Mucosa of stomach (tissue), 1 donor: ENCODE results near the gene SMIM45.

Experiments used
- H3K27me3 ChIP-seq: one replicate; pipeline ENCODE4 v1.7.0; 2013; ENCODE audit warnings: mild to moderate bottlenecking, low read length; ENCODE audit not compliant: control insufficient read depth, insufficient read depth
- H3K36me3 ChIP-seq: one replicate; pipeline ENCODE4 v1.7.0; 2013; ENCODE audit warnings: low read length; ENCODE audit not compliant: control insufficient read depth, insufficient read depth
- H3K4me1 ChIP-seq: one replicate; pipeline ENCODE4 v1.7.0; 2013; ENCODE audit warnings: mild to moderate bottlenecking, low read length; ENCODE audit not compliant: control insufficient read depth, insufficient read depth
- H3K4me3 ChIP-seq: one replicate; pipeline ENCODE4 v1.7.0; 2013; ENCODE audit warnings: low read length
- H3K9ac ChIP-seq: one replicate; pipeline ENCODE4 v1.7.0; 2013; ENCODE audit warnings: mild to moderate bottlenecking, low read length, moderate library complexity
- H3K9me3 ChIP-seq: one replicate; pipeline ENCODE4 v1.7.0; 2013; ENCODE audit warnings: mild to moderate bottlenecking, low read length, moderate library complexity; ENCODE audit not compliant: control insufficient read depth
- donor health status: Pancreatic carcinoma.

The SMIM45 gene

GRCh38 chr22:41987276-41987675, 35.3 kb downstream of the SMIM45 start:
- Histone ChIP-seq H3K4me3 (no peak overlapping the region), H3K36me3 (no peaks in the 10 kb centered on the region), H3K9me3 (no peaks in the 10 kb centered on the region), H3K27me3 (no peaks in the 10 kb centered on the region), H3K9ac (no peak overlapping the region), H3K4me1 (no peaks in the 10 kb centered on the region)

- H3K4me1 ChIP-seq: no peaks in the 10 kb centered on the region
- no peaks in the 10 kb centered on the region for H3K36me3 ChIP-seq
- H3K27me3 ChIP-seq: no peaks in the 10 kb centered on the region
- no peak overlapping the region for H3K9ac ChIP-seq
- H3K9me3 ChIP-seq: no peaks in the 10 kb centered on the region
- H3K4me3 ChIP-seq: no peak overlapping the region
Measured at GRCh38 chr22:41989246-41989645, 37.3 kb downstream of the SMIM45 start.

- Histone ChIP-seq H3K4me3 (no peak overlapping the region), H3K4me1 (no peaks in the 10 kb centered on the region), H3K9me3 (no peaks in the 10 kb centered on the region), H3K9ac (no peak overlapping the region), H3K36me3 (no peaks in the 10 kb centered on the region), H3K27me3 (no peaks in the 10 kb centered on the region)
Measured at GRCh38 chr22:41991111-41991510, 39.2 kb downstream of the SMIM45 start.

GRCh38 chr22:41992496-41992895, 40.5 kb downstream of the SMIM45 start:
- no peaks in the 10 kb centered on the region for H3K9me3 ChIP-seq
- no peaks in the 10 kb centered on the region for H3K4me1 ChIP-seq
- H3K27me3 ChIP-seq: no peaks in the 10 kb centered on the region
- no peaks in the 10 kb centered on the region for H3K36me3 ChIP-seq
- H3K9ac ChIP-seq: no peak overlapping the region
- no peak overlapping the region for H3K4me3 ChIP-seq

GRCh38 chr22:41995211-41995610, 43.3 kb downstream of the SMIM45 start:
- Histone ChIP-seq H3K9me3 (no peaks in the 10 kb centered on the region), H3K9ac (no peak overlapping the region), H3K27me3 (no peaks in the 10 kb centered on the region), H3K4me1 (no peaks in the 10 kb centered on the region), H3K4me3 (no peak overlapping the region), H3K36me3 (no peaks in the 10 kb centered on the region)

- Histone ChIP-seq H3K4me3 (no peak overlapping the region), H3K9ac (no peak overlapping the region)
Measured at GRCh38 chr22:41996826-41997225, 44.9 kb downstream of the SMIM45 start.

GRCh38 chr22:41998361-41999261, 46.7 kb downstream of the SMIM45 start, which contains the start of gene WBP2NL:
TSS of gene WBP2NL (plus strand) at chr22:41998788. CDS start at chr22:41998819, 31 bp downstream.
- Histone ChIP-seq H3K36me3 (no peaks in the 10 kb centered on the region), H3K9ac (peak within 1 kb of the TSS; percentile 46), H3K9me3 (no peaks in the 10 kb centered on the region), H3K4me3 (peak within 1 kb of the TSS; percentile 12), H3K27me3 (no peaks in the 10 kb centered on the region), H3K4me1 (no peaks in the 10 kb centered on the region)

More at GRCh38 chr22:41996826-41997225, 44.9 kb downstream of the SMIM45 start:
- Histone ChIP-seq H3K27me3 (no peaks in the 10 kb centered on the region), H3K9me3 (no peaks in the 10 kb centered on the region), H3K36me3 (no peaks in the 10 kb centered on the region), H3K4me1 (no peaks in the 10 kb centered on the region)

GRCh38 chr22:42000466-42000865, 48.5 kb downstream of the SMIM45 start:
- no peaks in the 10 kb centered on the region for H3K36me3 ChIP-seq
- no peaks in the 10 kb centered on the region for H3K9me3 ChIP-seq
- H3K27me3 ChIP-seq: no peaks in the 10 kb centered on the region
- no peak overlapping the region for H3K9ac ChIP-seq
- no peaks in the 10 kb centered on the region for H3K4me1 ChIP-seq
- H3K4me3 ChIP-seq: no peak overlapping the region

GRCh38 chr22:42001121-42001520, 49.2 kb downstream of the SMIM45 start:
- H3K36me3 ChIP-seq: no peaks in the 10 kb centered on the region
- H3K9ac ChIP-seq: no peak overlapping the region
- no peaks in the 10 kb centered on the region for H3K9me3 ChIP-seq
- no peaks in the 10 kb centered on the region for H3K4me1 ChIP-seq
- no peak overlapping the region for H3K4me3 ChIP-seq
- H3K27me3 ChIP-seq: no peaks in the 10 kb centered on the region

- no peaks in the 10 kb centered on the region for H3K9me3 ChIP-seq
- no peak overlapping the region for H3K9ac ChIP-seq
- no peaks in the 10 kb centered on the region for H3K27me3 ChIP-seq
- H3K4me1 ChIP-seq: no peaks in the 10 kb centered on the region
- no peaks in the 10 kb centered on the region for H3K36me3 ChIP-seq
- no peak overlapping the region for H3K4me3 ChIP-seq
Measured at GRCh38 chr22:42001706-42002105, 49.8 kb downstream of the SMIM45 start.

GRCh38 chr22:42007922-42008321, 56.0 kb downstream of the SMIM45 start:
- no peaks in the 10 kb centered on the region for H3K9me3 ChIP-seq

More at GRCh38 chr22:42007922-42008321, 56.0 kb downstream of the SMIM45 start:
- no peak overlapping the region for H3K4me3 ChIP-seq
- no peaks in the 10 kb centered on the region for H3K36me3 ChIP-seq
- no peaks in the 10 kb centered on the region for H3K4me1 ChIP-seq
- no peak overlapping the region for H3K9ac ChIP-seq
- H3K27me3 ChIP-seq: no peaks in the 10 kb centered on the region
